Left cardiac atrium (tissue), 4 donors: ENCODE results near the gene GPR155. TPM values are rescaled to one million over a fixed set of nuclear protein-coding genes. Genes with fewer than 3 reads are reported as not detected.

Experiments
- ATAC-seq, 2 donors: fragments of 200-7000 bp; cut with Tn5 transposase; one replicate each; pipeline ENCODE4 v1.9.1; 2020; ENCODE audit warnings: mild to moderate bottlenecking in 2 of 2, moderate library complexity in 2 of 2
- DNase-seq: peaks from one replicate; pipeline ENCODE4 v3.0.0-alpha.2; 2020
- intact Hi-C, 2 donors: fragments of 100-400 bp; cut with DNase I; formaldehyde crosslinking; loops; one replicate each; pipeline versions ENCODE4 v1.14.1 to v1.15.1; 2022 to 2023
- long read RNA-seq: library from polyadenylated mRNA; unstranded; transcript quantifications from one replicate; pipeline ENCODE4 v2.0.0, GENCODE V29; 2021
- total RNA-seq, 2 donors: library from RNA; stranded (reverse); fragmentation: NEBNext Ultra II Directional; extraction: Animal tissue kit (Norgen Biotek cat#: 25700); gene quantifications; one replicate each; pipeline ENCODE4 v1.2.1, GENCODE V29; 2021
- donor health status: DM: no; HTN: yes; CAD: no.
- donor health status: DM: no; HTN: yes; CAD: no; lungs with severe emphysema.
- donor health status: DM: yes; HTN: yes; CAD: no.
- donor health status: Dilated cardiomyopathy.

Gene GPR155
- 10 to 100 TPM; 11.2 to 13.3 TPM for total RNA-seq
- long read RNA-seq, full-length matches to known transcripts = 19 of 24 reads
- long read RNA-seq, partial matches to known transcripts = 2 of 24 reads
- long read RNA-seq, other reads (novel, unspliced or antisense) = 3 of 24 reads

- DNase-seq = peak; percentile 76
- intact Hi-C loops = no loop called here
- ATAC-seq = peak; percentile 77 to 81
Measured at GRCh38 chr2:174486563-174487107, at the start of gene GPR155. GPR155 (minus strand) TSS chr2:174487029; CDS start chr2:174481956, 5,073 bp downstream.

DNA sequence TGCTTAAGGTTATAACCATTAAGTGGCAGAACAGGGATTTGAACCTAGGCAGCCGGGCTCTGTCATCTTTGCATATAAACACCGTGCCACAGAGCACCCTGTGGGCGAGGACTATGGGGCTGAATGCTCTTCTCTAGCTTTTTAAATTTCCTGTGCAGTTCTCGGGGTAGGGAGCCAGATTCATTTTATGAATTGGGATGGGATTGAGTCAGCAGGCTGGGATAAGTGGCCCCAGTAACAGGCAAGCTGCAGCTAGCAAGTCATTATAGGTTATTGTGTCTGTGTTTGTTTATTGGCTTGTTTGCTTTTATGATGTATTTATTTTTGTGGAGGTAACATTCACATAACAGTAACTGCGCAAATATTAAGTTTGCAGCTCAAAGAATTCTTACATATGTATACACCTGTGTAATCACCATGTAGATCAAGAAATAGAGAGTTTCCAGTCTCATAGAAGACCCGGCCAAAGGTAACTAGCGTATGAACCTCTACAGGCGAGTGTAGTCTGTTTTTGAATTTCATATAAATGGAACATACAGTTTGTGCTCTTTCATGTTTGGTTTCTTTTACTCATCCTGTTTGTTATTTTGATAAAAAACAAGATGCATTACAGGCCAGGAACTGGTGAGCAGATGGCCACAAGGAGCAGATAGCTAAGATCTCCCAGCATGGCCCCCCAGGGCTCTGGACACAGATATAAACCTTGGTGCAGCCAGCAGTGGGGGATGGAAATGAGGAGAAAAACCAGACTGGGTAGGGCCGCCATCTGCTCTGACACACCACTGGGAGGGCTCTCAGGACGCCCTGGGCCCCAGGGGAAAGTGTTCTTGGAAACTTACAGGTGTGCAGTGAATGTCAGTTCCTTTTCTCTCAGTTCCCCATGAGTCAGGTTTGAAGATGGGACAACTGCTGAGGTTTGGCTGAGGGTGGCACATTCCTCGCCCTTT lies 49.2 kb upstream of the GPR155 start:
- ATAC-seq = no peak
- no peak for DNase-seq
- intact Hi-C loops = no loop called here

GRCh38 chr2:174535083-174535482 lies 48.3 kb upstream of the GPR155 start:
- DNase-seq = no peak
- no peak for ATAC-seq
- intact Hi-C loops = no loop called here

GRCh38 chr2:174529916-174530315 lies 43.1 kb upstream of the GPR155 start:
- peak in 1 of 2 donors; percentile 49 for ATAC-seq

DNA sequence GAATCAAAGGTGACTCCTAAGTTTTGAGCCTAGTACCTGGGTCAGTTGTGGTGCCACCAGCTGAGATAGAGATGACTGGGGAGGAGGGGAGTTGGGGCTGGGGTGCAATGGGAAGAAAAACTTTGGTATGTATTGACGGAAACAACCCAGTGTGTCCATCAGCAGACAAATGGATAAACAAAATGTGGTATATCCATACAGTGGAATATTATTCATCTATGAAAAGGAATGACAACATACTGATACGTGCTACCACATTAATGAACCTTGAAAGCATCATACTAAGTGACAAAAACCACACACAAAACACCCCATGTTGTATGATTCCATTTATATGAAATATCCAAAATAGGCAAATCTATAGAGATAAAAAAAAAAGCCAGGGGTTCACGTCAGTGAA lies 41.1 kb upstream of the GPR155 start:
- no peak for ATAC-seq
- intact Hi-C loops = loop anchor here in 1 of 2 donors (10.0 kb wide), 1 partner anchor 63 kb away; no protein-coding TSS in a partner anchor
- no peak for DNase-seq

More at GRCh38 chr2:174529916-174530315, 43.1 kb upstream of the GPR155 start:
- intact Hi-C loops = loop anchor here in 1 of 2 donors (10.0 kb wide), 1 partner anchor 65 kb away; no protein-coding TSS in a partner anchor
- no peak for DNase-seq

DNA sequence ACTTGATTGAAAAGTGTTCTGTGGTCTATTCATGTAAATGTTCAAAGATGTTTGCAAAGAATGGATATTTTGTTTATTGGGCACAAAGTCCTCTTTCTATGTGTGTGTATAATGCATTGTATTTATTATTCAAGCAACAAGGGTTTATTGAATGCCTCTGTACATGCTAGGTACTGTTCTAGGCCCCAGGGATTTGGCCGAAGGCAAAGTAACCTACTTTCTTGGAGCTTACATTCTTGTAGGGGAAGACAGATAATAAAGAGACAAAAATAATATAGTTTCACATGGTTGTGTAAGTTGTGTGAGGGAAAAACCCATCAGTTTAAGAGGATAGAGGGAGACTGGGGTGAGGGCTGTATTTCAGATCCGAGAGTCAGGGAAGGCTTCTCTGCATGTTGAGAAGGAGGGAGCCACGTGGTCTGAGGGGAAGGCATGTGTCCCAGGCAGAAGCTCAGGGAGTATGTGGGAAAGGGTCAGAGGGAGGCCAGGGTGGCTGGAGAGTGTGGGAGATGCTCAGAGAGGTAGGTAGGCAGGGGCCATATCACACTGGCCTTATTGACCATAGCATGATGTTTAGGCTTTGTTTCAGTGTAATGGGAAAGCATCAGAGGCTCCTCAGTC lies 40.4 kb upstream of the GPR155 start:
- intact Hi-C loops = loop anchor here in 1 of 2 donors (10.0 kb wide), 1 partner anchor 62 kb away; no protein-coding TSS in a partner anchor
- ATAC-seq = no peak
- no peak for DNase-seq

GRCh38 chr2:174524527-174524926 lies 37.7 kb upstream of the GPR155 start:
- peak in 1 of 2 donors; percentile 31 for ATAC-seq
- intact Hi-C loops = loop anchor here (5.0 to 10.0 kb wide), 2 partner anchors 60 to 62 kb away; no protein-coding TSS in a partner anchor
- no peak for DNase-seq

DNA sequence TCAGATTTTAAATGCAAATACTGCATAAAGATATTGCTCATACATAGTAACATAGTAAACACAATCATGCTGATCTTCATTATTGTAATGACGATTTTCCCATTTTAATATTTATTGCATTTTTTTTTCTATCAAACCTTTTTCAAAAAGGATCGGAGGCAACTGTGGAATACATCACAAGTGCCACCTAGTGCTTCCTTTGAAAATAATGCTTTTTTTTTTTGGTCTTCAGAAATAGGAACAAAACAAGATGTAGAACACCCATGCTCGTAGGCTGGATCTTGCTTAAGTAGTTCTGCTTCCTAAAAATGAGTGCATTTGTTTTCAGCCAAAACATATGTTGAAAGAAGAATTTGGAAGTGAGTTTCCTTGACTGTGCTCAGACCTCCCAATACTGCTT lies 35.7 kb upstream of the GPR155 start:
- peak in 1 of 2 donors; percentile 25 for ATAC-seq
- DNase-seq = no peak
- intact Hi-C loops = loop anchor here (5.0 to 10.0 kb wide), 2 partner anchors 58 to 60 kb away; no protein-coding TSS in a partner anchor

- DNase-seq = no peak
- intact Hi-C loops = no loop called here
- no peak for ATAC-seq
Measured at GRCh38 chr2:174518395-174518794, 31.6 kb upstream of the GPR155 start.

DNA sequence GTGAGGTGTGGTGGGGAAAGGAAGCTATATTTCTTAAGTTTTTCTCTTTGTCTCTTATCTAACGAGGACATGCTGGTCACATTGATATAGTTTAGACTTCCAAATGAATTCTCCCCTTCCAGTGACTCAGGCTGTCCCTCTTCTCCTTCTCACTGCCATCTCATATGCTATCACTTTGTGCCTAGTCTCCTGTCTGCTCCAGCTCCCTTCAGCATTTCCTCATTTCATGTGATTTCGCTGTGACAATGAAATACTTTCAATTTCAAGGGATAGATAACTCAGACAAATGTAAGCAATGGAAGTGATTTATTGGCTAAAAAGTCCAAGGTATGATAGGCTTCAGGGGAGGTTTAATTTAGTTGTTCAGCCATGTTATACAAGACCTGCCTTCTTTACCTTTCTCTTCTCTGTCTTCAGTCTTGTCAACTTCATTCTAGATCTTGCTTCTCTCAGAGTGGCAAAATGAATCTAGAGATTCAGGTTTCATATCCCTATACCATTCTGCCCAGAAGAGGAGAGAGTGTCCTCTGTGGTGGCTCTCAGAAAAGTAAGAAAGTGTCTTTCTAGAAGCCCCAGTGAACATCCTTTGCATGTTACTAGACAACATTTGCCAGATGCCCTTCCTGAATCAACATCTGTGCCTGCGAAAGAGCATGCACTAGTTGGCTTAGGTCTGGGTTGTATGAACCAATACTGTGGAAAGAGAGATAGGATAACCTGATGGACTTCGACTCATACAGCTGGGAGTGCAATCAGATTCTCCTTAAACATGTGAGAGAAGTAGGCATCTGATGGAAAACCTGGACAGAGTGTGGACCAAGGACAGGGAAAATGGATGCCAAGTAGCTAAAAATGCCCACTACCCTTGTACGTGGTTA lies 29.9 kb upstream of the GPR155 start:
- ATAC-seq (no peak), DNase-seq (no peak)
- intact Hi-C loops = no loop called here

GRCh38 chr2:174512345-174512744 lies 25.5 kb upstream of the GPR155 start:
- no peak for DNase-seq
- intact Hi-C loops = no loop called here
- no peak for ATAC-seq

DNA sequence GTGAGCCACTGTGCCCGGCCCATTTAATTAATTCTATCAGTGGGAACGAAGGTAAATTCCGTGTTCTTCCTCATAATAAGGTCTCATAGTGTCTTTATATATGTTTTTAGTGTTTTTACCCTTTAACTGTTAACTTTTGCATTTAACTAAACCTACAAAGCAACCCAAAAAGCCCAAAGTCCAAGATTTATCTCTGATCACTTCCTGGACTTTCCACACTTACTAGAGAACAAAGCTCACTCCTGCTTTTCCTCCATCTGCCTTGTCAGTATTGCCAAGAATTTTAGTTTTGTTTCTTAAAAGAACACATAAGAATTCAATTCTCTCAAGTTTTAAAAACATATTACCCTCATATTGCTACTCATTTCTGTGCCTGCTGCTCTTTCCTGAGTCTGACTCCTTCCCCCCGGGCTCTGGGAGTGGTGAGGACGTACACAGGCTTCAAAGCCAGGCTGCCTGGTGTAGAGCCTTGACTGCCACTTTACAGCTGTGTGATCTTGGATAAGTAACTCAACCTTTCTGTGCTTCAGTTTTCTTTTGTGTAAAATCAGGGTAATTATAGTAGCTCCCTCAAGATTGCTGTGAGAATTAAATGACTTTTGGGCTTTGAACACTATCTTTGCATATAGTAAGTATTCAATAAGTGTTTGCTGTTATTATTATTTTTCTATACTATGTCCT lies 24.9 kb upstream of the GPR155 start:
- intact Hi-C loops = no loop called here
- no peak for ATAC-seq
- DNase-seq = no peak

DNA sequence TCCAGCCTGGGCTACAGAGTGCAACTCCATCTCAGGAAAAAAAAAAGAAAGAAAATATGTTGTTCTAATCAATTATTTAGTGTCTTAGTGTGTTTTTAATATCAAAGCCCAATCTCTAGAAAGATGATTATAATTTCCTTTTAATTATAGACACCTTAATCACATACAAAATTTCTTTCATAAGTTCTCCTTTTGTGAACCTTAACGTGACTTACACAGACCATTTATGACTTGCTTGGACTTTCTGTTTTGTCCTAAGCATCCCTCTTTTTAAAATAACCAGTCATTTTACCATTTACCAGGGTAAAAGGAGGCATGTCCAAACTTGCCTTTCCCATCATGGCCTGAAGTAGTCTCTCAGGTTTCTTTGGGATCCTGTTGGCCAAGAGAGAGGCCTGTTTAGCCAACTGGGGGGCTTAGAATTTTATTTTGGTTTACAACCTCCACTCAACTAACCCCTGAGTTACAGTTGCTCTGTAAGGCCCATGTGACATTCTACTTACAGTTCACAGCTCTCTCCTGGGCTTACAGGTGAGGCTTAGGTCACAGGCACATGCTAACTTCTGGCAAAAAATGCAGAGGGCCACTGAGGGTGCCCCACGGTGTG lies 23.9 kb upstream of the GPR155 start:
- no peak for DNase-seq
- intact Hi-C loops = no loop called here
- no peak for ATAC-seq

DNA sequence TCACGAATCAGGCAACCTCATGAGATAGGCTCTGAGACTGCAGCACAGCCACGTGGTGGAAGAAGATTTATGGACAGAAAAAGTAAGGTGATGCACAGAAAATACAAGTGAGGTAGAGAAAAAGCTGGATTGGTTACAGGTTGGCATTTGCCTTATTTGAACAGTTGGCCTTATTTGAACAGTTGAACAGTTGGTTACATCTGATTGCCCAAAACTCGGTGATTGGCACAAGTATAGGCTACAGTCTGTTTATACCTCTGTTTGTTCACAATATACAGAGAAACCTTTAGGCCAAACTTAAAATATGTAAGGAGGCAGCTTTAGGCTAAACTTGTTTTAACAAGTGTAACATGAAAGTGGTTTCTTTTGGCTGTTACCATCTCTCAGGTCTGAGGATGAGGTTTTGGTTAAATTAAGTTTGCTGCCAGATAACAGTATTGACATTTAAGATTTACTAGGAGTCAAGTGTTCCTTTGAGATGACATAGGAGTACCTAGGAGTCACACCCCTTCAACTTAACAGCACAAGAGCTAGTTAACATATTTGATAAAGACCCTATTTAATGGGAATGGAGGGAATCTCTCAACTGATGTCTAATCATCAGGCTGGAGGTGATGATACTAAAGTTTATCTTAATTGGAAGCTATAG lies 16.5 kb upstream of the GPR155 start:
- intact Hi-C loops = no loop called here
- DNase-seq (no peak), ATAC-seq (no peak)

DNA sequence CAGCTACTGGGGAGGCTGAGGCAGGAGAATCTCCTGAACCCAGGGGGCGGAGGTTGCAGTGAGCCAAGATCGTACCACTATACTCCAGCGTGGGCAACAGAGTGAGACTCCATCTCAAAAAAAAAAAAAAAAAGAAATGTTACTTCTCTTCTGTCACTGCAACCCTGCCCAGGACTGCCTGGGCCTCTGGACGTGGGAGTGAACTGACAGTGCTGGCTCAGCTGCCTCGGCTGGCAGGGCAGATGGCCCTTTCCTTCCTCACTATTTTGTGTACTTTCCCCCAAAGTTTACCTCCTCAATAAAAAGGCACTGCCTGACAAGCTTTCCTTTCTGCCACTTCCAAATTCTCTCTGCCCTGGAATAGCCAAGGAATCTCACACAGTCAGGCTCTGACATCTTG lies 12.5 kb upstream of the GPR155 start:
- DNase-seq = no peak
- ATAC-seq = no peak

DNA sequence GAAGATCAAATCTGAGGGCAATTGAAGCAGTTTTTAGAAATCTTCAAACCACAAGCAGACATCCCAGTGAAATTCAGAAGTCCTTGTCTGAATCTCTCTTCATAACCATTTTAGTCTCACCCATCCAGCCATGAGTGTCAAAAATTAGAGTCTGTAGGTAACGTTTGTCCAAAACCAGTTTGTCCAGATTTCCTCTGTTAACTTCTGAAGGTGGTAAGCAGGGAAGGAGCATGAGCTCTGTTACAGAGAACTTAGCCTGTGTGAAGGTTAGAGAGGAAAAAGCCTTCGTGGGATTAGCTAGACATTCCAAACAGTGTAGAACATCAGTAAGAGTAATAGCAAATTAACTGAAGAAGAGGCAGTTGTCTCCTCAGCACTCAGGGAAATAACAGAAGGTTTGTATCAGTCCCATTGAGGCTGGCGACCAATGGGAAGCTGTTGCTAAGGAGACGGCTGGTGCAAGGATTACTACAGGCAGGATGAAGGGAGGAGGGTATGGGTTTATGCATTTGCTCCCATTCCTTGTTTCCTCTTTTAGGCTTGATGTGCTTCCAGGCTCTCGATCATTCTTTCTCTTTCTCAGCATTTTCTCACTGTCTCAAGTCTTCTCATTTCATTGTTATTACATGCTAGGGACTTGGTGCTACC lies 8.7 kb upstream of the GPR155 start:
- DNase-seq = no peak
- no peak for ATAC-seq
- intact Hi-C loops = no loop called here

More for the DNA sequence above, 12.5 kb upstream of the GPR155 start:
- intact Hi-C loops = no loop called here
